HUDEP-2 (cell line): ENCODE data around the gene ZBTB7C.

ENCODE experiments used
- DNase-seq, 76 experiments: peaks; one replicate each; lab custom pipeline; 2025; ENCODE audit not compliant: unreplicated experiment in 76 of 76; lab: John Stamatoyannopoulos, UW

The ZBTB7C gene

DNA sequence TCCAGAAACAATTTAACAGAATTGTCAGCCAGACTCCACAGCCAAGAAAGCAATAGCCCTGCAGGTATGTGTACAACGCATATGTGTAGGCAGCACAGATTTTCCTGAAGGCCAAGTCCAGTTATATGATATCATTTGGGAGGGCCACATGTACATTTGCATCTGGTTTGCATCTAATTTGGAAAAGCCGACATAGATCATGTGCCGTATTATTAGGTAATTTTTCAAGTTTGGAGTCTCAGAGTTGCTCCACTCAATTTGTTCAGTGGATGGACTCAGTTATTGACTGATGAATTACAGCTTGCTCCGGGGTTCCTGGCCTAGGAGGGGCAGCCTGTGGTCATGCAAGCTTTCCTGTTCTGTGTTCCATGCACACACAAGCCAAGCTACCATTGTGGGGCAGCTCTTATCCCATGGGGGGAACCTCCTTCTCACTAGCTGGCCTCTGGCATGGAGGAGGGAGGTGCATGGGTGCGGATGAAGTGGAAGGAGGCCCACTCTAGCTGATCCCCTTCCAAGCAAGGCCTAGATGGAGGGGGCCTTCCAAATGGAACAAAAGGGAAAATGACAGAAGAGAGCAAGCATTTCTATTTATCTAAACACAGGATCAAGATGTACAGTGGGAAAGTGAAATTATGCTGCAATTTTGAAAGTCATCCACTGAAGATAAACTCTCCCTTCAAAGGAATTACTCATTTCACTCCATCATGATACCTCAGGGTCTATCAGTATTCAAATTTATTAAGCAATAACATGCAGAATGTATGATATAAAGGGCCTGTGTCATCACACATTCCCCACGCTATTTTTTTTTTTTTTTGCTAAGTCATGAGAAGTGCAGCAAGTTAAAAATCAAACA, 276.2 kb downstream of the ZBTB7C start:
- DNase-seq = no peak

DNA sequence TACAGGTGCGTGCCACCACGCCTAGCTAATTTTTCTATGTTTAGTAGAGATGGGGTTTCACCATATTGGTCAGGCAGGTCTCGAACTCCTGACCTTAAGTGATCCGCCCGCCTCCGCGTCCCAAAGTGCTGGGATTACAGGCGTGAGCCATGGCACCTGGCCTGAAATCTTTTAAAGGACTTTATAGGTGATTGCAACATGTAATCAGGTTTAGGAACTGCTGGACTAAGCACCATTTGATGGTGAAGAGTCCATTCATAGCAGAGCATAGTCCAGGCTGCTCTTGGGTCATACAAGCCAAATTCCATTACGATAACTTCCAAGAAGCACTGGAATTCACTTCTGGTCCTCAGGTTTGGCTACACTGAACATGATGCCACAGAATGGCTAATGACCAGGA, 278.1 kb downstream of the ZBTB7C start:
- DNase-seq = no peak

DNA sequence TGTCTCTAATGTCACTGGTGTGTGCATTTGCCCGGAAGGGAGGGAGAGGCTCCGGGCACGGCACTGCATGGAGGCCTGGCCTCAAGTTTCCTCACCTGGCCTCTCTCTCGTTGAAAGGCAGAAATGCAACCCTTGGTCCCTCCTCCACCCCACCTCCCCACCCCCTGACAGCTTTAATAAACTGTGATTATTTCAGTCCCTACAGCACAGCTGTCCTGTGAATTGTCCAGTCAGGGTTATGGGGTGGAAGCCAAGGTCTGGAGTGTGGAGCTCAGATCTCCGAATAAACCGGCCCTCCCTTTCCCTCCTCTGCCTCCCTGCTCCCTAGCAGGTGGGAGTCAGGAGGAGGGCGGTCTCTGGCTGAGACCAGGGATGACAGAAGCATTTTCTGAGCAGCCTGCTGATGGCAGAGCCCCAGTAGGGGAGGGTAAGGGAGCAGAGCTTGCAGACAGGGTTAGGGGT, 279.5 kb downstream of the ZBTB7C start:
- DNase-seq = no peak

DNA sequence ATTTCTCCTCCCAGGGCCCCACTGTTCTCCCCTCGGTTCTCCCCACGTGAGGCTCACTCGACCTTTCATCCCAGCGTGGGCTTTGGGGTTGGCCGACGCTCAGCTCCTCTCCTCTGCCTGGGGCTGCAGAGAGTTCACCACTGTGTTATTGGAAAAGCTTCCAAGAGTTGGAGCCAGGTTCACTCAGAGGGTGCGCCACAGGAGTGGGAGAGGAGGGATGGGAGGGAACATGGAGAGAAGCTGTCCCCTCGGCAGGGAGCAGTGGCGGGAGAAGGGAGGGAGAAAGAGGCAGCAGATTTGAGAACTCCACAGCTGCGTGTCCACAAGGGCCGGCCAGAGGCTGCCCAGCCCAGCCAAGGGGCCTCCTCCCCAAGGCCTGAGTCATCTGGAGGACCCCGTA, 281.6 kb downstream of the ZBTB7C start:
- DNase-seq = no peak

DNA sequence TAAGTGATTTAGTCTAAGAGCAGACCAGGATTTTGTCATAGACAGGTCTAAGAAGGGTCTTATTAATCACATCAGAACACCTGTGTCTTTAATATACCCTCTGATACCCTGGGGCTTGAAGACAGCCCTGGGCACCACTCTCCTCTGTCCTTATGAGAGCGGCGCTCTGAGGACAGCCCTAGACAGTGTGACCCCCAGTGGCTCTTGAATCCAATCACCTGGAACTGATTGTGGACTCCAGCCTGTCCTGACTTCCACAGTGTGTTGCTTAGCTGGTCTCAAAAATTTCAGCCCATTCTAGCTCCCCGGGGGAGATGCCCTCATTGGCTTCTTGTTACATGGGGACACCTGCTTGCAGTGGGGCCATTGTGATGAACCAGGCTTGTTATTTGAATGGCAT, 282.9 kb downstream of the ZBTB7C start:
- DNase-seq = no peak

DNA sequence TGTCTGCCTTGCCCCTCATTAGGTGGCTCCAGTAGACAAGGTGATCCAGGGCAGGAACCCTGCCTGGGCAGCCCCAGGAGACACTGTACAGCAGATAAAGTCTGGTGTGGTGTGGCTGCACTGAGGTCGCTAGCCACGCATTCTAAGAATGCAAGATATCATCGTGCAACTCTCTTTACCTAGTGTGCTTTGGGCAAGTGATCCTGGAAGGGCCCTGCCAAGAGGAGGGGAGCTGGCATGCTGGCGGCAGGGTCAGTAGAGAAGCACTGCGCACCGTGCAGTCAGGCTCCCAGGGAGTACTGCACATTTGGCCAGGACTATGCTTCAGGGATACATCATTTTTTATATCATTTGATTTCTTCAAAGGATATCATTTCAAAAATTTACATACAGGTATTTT, 283.5 kb downstream of the ZBTB7C start:
- no peak for DNase-seq

DNA sequence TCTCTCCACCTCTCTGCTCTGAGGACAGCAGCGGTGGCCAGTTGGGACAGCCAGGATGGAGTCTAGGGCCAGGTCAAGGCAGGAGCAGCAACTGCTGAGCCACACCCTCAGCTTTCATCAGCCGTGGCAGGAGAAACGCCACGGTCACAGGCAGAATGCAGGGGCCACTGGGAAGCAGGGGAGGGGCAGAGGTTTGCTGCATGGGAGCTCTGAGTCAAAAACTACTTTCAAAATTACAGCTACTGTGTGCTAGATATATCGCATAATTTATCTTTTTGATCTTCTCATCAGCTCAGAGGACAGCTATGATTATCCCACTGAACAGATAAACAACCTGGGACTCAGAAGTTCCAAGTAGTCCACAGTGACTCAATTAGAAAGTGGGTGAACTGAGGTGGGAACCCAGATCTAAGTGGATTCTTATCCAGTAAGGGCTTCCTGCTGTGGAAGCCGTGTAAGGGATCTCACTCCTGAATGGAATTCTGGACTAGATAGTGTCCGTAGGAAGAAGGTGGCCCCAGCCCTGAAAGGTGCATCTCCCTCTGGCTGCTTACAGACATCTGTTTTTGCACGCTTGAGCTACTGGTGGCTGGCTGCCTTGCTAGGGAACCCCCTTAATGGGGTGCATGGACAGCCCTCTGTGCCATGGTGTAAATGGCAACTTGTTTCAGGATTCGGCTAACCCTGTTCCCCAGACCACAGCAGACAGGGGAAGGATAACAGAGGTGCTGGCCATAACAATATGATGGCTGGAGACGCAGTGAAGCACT, 284.1 kb downstream of the ZBTB7C start:
- DNase-seq = no peak

DNA sequence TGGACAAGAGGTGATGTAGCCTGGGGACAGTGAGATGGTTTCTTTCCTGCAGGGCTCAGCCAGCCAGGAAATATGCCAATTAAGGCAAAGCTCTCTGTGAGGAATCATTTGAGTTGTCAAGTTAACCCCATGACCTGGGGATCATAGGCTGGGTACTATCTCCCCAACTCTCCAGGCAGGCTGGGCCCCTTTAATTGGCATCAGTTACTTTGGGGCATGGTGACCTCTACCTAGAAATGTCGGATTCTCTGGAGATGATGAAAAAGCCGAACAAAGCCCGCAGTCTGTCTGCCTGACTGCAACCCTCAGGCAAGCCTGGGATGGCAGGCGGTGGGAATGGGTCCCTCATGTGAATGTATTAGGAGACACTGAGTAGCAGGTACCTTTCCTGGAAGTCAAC, 285.2 kb downstream of the ZBTB7C start:
- DNase-seq = no peak

DNA sequence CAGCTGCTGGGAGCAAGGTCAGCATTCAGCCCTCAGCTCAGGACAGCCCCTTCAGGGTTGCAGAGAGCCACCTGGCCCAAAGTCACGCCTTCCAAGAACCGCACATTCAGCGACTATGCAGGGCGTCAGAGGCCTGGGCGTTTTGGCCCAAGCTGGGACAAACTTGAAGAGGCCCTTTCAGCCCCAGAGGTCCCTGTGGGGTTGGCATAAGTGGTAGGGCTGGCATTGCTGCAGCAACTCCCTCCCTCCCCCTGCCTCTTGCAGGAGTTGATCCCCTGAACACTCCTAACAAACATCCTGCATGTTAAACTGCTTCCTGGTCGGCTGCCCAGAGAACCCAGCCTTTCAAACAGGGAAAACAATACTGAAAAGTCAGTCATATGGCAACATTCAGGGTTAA, 285.9 kb downstream of the ZBTB7C start:
- DNase-seq = no peak

DNA sequence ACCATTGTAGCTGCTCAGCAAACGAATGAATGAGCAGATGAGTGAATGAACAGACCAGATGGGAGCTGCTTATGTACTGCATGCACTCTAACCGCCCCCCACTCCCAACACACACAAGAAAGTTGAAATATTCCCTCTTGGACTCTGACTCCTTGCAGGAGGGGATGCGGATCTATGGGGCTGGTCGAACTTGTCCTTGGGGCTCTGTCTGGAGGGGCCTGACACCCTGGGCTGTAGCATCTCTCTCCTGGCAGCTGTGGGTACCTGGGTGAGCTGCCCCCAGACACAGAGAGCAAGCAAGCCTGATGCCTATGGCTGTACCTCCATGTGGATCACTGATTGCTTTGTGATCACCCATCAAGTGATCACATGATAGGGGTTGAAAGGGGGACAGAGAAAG, 286.4 kb downstream of the ZBTB7C start:
- DNase-seq = no peak

DNA sequence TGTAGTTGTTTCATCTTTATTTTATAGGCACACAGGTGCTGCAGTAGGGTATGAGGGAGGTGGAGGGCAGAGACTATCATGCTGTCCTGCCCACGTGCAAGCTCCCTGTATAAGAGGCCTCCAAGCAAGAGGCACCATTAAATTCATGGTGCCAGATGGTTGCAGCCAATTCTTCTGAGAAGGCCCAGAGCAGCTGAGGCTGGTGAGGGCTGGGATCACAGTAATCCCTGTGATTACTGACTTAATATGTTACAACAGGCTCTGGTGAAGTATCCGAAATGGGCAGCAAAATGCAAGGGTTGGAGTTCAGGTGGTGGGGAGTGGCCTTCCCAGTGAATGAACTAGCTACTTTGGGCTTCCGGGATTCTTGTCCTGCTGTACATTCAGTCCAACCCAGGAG, 286.8 kb downstream of the ZBTB7C start:
- DNase-seq = no peak

DNA sequence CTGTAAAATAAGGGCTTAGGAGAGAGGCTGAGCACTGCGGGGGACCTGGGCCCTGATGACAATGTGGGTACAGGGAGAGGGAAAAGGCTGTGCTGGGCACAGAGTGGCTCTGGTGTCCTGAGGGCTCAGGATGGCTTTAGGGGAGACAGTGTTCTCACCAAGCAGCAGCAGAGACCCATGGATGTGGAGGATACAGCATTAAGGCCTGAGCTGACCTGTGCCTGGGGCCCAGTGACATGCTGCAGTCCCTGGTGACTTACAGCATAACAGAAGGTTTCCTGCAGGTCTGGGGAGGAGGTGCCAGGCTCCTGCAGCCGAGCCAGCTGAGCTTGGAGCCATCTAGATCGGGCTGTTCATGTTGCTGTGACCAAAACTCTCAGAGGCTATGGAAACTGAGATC, 287.4 kb downstream of the ZBTB7C start:
- no peak for DNase-seq

DNA sequence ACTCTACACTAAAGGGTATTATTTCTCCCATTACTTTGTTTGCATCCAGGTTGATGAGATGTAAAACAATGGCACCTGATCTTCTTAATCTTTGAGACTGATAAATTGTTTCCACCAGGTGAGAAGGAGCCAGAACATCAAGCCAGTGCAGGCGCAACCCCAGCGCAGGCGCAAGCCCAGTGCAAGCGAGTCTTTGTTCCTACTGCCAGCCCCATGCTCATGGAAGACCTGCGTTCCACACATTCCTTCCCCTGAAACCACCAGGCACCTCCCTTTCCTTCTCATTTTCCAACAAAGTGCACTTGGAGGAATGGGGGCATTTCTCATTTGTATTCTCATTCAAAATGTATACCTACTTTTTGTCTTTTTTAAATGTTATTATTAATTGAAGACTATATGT, 290.0 kb downstream of the ZBTB7C start:
- no peak for DNase-seq

DNA sequence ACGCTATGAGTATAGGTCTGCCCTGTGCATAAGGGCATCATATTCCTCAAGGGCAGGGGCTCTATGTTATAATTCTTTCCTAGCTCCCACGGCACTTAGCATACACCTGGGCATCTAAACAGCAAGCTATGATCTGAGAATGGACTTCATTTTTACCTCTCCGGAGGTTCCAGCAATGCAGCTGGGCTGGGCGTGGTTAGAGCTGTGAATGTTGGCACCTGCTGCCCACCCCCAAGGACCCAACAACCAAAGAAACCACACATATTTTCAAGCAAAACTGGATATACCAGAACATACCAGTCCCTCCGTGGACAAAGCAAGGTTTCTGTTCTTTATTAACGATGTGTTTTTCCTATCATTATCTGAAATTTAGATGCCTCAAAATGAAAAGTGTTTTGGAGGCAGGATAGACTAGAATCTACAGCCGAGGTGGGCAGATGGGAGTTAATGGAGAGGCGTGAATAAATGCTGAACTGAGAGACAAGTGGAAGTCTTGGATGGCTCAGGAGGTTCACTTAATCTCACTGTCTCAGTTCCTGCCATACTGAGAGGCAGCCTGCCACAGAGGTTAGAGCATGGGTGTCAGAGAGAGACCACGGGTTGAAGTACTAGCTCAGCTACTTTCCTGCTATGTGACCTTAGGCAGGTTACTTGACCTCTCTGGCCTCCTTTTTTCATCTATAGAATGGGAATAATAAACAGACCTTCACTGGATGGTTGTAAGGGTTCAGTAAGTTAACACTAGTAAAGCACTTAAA, 292.1 kb downstream of the ZBTB7C start:
- no peak for DNase-seq

DNA sequence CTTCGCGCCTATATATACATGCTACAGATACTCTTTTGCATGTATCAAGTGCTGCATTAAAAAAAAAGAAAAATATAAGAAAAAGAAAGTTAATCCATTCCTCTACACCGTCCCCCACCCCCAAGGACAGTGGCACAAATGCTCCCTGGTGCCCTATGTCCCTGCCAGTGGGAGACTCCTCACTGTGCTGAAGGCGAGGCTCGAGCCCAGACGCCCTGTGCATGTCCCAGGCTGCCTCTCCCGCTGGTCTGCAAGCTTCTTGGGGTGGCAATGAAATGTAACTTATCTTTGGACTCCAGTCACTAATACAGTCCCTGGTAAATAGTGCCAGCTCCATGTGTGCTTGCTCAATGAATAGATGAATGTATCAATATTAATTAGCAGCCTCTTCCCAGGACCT, 293.2 kb downstream of the ZBTB7C start:
- DNase-seq = no peak

DNA sequence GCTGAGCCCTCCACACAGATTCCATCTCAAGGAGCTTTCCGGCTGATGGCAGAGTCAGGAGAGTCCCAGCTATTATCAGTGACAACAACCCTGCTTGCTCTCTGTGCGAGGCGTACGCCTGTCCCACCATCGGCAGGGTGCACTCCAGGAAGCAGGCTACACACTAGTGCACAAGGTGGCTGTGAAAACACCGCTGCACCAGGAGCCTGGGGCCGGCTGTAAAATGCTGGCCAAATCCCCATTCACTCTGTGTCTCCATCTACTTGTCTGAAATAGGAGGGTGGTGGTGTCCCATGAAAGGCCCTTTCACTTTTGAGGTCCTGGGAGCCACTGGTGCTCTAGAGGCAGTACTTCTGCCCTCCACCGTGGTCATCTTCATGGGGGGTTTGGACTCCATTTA, 295.5 kb downstream of the ZBTB7C start:
- no peak for DNase-seq

DNA sequence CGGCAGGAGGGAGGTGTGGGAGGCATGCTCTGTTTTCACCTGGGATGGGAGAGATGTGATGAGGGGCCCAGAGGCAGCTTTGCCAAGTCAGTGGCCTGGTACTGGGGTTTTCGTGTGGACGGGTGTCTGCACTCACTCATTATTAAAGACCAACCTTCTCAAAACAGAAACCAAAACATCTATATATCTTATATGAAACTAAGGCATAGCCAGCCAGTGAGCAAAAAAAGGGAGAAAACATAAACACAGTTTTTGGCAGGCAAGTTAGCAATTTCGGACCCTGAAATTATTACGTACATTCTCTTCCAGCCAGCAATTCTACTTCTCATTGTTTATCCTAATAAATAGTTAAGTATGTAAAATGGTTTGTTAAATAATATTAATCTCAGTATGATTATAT, 297.6 kb downstream of the ZBTB7C start:
- no peak for DNase-seq

DNA sequence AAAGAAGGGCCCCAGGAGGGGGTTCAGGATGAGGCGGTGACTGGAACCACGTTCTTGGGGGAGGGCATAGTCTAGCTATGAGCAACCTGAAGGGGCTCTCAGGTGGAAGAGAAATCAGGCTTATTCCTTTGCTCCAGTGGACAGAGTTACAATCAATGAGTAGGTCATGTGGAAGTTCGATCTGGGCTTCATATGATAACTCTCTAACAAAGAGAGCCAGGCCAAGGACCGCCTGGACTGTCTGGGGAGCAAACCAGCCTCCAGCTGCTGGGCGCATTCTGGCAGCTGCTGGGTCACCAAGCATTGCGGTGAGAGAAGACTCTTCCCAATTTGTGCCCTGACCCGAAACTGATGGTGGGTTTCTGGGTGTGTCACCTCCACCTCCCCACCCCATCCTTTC, 298.4 kb downstream of the ZBTB7C start:
- DNase-seq = no peak

DNA sequence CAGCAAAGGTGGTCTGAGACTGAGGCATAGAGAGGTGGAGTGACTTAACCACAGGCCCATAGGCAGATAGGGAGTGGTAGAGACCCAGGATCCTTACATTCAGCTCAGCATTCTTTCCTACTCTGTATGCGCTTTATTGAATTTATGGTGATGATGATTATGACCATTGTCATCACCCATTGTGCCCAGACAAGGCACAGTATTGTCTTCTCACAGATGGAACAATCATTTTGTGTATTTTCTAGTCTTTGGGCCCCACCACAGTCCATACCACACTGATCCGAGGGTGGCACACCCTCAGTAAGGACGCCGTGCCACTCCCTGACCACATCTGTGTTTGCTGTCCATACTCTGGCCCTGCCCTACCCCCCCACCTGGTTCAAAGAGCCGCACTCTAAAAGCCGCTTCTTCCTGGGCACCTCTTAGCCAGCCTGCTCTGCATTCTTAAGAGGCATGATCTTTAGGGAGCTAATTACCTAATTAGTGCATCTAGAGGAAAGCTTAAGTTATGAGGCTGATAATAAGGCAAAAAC, 299.2 kb downstream of the ZBTB7C start:
- DNase-seq = no peak

DNA sequence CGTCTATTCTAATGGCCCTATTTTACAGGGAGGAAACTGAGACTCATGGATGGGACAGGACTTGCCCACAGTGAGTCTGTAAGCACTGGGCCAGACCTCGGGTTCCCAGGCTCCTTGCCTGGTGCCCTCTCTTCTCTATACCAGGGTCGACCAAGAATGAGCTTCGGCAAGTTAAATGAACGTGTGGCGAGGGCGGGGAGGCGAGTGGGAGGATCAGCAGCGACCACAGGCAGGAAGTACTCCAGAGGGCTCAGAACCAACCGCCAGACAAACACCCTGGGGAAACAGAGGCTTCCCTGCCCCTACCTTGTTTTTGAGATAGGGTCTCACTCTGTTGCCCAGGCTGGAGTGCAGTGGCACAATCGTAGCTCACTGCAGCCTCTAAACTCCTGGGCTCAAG, 301.0 kb downstream of the ZBTB7C start:
- DNase-seq = peak in 1 of 76 experiments; percentile 6
